ENCODE results near the gene GABRG3.

Gene GABRG3

DNA sequence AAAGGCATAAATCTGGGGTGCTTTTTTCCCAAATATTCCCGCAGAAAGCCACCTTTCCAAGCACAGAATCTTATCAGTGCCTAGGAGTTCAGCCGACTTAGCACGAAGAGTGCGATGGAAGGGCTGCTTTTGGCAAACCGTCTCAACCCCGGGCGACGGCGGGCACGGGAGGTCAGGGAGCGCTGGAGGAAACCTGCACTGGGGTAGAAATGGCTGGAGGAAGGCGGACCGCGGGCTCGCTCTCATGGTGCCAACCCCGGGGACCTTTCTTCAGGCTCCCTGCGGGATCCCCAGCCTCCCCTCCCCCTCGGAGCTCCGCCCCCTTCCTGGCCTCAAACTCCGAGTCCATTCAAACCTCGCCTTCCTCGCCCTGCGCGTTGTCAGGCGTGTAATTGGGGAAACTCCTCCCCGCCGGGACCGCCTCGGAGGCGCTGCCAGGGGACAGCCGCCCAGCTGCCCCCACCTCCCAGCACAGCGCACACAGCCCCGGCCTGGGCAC lies at the start of gene GABRG3:
Gene GABRG3, plus strand, starts transcription at position 470 of the 499 bp plus-strand sequence.
- no peak for DNase-seq (ENCODE audit: low read depth)

DNA sequence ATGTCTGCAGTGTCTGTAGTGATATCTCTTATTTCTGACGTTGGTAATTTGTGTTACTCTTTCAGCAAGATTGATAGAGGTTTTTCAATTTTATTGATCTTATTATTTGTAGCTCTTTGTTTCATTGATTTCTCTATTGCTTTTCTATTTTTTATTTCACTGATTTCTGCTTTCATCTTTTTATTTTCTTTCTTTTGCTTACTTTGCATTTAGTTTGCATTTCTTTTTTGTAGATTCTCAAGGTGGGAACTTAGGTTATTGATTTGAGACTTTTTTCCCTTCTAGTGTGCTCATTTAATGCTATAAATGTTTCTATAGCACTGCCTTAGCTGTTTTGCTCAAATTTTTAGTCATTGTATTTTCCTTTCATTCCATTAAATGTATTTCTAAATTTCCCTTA lies 49.5 kb upstream of the GABRG3 start:
- DNase-seq (ENCODE audit: low read depth) = no peak

DNA sequence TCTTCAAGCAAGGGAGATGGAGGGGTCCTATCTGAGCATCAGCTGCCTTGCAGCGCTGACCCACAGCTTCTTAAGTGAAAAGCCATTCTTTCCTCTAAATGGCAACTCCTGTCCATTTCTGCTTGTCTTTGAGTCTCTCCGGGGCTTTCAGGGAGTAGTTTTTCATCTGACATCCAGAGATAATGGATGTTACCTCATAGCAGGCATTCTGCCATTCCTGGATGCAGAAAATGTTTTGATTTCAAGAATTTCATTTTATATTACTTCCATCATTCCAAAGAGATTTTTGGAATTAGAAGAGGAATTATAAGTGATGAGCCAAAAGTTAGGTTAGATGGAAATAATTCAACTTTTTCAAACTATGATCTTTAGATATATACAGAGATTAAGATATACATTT lies 44.9 kb upstream of the GABRG3 start:
- DNase-seq (ENCODE audit: low read depth) = no peak

DNA sequence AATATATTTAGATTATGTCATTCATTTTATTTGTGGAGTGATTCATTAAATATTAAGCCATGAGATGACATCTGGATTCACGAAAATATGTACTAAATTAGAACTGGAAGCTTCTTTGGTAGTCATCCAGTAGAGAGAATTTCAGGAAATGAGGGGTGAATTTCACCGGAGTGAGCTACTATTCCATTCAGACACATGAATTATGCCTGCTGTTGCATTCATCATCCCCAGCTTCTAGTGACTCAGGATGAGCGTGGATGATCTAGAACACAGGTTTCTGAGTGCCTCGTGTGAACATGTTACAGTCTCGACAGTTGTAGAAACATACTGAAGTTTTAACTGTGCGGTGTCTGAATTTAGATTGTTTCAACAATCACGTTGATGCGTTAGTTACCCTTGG lies 42.9 kb upstream of the GABRG3 start:
- no peak for DNase-seq (ENCODE audit: low read depth)

DNA sequence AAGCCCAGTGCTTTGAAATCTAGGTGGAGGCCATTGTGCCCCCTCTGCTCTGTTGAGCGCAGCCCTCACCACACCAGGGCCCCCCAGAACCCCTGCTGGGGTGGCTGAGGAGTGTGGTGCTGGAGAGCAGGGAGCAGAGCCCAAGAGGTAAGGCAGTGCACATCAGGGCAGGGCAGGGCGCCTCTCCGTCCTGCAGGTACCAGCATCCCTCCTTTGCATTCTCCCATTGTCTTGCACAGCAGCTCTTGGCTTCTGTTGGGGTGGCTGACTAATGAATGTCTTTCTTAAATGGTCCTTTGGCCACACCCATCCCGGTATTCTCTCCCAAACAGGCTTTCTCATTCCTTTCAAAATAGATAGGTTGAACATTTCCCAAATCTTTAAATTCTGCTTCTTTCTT lies 41.4 kb upstream of the GABRG3 start:
- no peak for DNase-seq (ENCODE audit: low read depth)

DNA sequence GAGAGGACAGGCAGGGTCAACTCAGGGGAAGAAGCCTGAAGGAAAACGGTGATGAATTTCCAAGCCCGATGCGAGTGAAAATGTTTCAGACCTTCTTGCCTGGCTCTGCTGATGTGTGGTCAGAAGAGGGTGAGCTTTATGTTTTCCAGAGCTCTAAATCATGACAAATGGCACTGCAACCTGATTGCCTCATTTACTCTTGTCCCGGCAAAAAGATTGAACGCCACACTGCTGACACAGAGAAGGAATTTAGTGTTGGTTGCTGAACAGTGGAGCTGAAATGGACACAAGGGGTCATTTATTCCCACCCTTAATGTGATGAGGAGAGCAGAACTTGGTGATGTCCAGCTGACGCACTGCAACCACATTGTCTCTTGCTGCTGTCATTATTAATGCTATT lies 36.1 kb upstream of the GABRG3 start:
- no peak for DNase-seq (ENCODE audit: low read depth)

DNA sequence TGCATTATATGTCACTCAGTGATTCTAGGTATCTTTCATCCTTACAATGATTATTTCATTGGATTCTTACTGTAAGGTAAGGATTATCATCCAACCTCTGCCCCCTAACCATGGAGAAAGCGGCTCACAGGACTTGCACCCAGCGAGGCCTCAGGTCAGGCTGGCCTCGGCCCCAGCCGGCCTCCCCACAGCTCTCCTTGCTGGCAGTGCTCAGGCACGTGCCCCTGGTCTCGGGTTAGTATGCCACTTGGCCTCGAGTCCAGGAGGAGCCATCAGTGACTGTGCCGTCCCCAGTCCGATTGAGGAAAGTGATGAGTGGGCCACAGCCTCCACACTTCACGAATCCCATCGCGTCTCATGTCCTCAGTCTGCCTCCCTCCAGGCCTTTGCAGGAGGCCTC lies 35.7 kb upstream of the GABRG3 start:
- DNase-seq (ENCODE audit: low read depth) = no peak

DNA sequence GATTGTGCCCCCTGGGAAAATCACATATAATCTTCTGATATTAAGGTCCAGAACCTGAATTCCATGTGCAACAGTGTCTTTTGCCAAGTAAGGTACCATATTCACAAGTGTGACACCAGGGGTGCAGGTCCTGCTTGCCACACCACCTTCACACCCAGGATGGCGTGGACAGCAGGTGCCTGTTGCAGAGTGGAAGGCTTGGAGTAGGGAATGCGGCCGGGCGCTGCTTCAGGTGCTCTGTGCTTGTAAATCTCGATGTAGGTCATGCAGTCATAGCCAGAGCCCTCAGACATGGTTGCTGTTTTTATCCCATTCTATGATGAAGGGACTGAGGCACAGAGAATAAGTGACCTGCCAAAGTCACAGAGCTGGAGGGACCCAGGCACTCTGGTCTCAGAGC lies 34.5 kb upstream of the GABRG3 start:
- no peak for DNase-seq (ENCODE audit: low read depth)

DNA sequence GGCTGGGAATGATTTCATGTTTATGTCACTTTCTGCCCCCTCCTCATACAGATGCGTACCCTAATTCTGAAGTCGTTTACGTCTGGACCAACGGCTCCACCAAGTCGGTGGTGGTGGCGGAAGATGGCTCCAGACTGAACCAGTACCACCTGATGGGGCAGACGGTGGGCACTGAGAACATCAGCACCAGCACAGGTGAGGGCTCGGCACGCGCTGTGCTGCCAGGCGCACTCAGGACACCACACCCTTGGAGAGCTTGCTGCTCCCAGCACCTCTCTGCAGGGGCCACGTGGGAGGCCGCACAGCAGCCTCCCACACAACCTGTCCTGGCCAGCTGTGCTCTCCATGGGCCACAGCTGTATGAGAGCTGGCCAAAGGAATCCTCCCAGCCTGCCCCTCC lies 33.8 kb upstream of the GABRG3 start:
- DNase-seq (ENCODE audit: low read depth) = no peak

DNA sequence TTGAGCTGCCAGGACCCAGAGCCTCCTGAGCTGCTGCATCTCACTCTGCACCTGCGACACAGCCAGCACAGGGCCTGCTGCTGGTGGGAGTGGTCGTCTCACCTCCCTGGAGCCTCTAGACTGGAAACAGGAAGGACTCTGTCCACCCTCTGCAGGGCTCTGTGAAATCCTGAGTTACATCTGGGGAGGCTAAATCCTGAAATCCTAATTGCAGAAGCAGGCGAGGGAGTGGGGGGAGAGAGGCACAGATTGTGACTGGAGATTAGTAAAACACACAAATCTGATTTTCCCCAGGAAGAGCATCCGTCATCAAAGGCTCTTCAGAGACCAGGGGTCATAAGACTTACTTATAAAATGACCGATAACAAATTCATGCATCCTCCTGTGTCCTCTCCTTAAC lies 31.6 kb upstream of the GABRG3 start:
- no peak for DNase-seq (ENCODE audit: low read depth)

DNA sequence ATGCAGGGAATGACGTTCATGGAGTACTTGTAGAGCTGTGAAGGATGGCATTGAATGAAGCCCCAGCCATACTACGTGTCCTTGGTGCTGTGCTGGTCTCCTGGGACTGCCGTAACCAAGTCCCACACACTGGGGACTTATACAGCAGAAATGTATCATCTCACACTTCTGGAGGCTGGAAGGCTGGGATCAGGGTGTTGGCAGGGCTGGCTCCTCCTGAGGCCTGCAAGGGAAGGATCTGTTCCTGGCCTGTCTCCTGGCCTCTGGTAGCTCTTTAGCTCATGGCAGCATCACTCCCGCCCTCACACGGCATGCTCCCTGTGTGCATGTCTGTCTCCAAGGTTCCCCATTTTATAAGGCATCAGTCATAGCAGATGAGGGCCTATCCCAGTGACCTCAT lies 29.5 kb upstream of the GABRG3 start:
- DNase-seq (ENCODE audit: low read depth) = no peak

DNA sequence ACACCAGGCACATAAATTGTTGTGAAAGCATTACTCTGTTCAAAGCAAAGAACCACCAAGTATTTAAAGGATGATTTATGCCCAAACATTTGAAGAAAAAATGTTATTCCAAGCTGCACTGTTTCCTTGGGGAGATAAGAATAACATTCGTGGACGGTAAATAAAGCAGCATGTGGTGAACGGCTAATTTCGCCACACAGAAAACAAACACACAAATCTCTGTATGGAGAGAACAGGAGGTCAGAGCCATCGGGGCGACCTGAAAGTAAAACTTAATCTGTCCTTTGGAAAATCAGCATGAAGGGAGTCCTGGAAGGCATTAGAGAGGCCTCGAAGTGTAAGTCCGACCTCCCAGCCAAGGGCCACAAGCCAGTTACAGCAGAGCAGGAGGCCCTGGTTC lies 27.1 kb upstream of the GABRG3 start:
- no peak for DNase-seq (ENCODE audit: low read depth)

DNA sequence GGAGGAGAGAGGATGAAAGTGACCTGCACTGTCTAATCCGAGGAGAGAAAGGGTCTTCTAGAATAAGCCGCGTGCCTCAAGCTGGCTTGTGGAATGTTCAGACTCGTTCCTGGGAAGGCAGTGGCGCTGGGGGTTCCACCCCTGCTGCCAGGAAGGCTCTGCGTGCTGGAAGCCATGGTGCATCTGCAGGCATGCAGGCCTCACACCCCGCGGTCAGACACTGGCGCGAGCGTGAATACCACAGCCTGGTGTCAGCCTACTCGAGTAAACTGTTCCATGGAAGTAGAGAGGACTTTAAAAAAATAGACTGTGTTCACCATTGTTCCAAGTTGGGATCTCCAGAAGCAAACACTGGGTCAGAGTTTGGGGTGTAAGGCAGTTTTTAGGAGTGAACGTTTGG lies 25.9 kb upstream of the GABRG3 start:
- DNase-seq (ENCODE audit: low read depth) = no peak

DNA sequence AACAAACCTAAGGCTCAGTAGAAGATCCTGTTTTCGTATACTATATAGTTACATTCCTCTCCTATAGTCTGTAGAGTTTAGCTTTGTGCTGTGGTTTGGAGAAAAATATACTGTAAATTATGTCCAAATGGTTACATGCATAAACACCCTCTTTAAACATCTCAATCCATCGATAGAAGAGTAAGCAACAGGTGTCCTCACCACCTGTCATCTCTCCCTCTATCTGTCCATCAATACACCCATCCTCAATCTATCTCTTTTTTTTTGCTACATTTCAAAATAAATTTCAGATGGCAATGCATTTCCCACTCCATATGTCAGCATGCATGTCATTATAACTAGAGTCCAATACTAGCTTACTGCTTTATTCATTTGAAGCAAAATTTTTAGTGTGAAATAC lies 21.0 kb upstream of the GABRG3 start:
- DNase-seq (ENCODE audit: low read depth) = no peak

DNA sequence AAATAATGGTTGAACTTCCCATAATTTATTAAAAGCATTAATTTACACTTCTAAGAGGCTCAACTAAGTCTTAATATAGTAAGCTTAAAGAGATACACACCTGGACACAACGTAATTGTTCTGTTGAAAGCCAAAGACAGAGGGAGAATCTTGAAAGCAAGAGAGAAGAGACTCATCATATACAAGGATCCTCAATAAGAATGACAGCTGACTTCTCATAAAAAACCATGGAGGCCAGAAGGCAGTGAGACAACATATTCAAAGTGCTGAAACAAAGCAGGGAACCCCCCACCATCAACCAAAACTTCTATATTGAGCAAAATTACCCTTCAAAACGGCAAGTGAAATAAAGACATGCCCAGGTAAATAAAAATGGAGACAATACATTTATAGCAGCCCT lies 16.6 kb upstream of the GABRG3 start:
- no peak for DNase-seq (ENCODE audit: low read depth)

DNA sequence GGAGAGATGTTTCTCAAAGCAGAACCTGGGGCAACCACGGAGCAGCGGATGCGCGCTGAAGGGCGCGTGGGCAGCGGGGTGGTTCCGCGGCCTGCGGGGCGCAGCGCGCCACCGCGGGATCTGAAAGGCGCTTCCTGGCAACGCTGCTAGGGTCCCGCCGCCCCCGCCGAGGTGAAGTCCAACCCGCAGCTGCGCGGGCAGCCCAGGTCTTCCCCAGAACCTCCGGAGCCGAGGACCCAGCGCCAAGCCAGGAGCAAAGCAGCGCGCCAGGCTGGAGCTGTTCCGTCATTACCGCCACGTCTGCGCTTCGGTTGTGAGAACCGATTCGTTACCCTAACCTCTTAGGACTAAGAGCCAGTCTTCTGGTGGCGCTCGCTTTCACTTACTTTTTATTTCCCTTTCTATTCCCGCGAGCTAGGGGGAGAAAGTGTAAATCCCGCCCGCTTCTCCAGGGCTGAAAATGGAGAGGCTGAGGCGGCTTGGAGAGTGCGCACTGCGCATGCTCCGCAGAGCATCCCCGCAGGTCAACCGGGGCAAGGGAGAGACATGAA lies 3.2 kb upstream of the GABRG3 start:
- no peak for DNase-seq (ENCODE audit: low read depth)

DNA sequence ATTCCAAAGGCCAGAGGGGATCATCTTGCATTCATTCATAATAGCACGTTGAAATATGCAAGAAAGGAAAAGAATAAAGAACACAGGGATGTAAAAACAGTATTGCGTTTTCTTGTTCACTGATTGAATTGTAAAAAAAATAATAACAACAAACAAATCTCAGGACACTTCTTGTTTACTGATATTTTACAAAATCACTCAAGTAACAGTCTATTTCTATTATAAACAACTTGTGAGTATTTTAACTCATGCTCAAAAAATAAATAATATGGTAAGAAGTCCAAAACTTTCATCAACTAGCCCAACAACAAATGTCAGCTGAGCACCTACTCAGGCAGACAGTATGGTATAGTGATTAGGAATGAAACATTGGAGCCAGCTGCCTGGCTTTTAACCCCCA lies 2.2 kb upstream of the GABRG3 start:
- DNase-seq (ENCODE audit: low read depth) = no peak

DNA sequence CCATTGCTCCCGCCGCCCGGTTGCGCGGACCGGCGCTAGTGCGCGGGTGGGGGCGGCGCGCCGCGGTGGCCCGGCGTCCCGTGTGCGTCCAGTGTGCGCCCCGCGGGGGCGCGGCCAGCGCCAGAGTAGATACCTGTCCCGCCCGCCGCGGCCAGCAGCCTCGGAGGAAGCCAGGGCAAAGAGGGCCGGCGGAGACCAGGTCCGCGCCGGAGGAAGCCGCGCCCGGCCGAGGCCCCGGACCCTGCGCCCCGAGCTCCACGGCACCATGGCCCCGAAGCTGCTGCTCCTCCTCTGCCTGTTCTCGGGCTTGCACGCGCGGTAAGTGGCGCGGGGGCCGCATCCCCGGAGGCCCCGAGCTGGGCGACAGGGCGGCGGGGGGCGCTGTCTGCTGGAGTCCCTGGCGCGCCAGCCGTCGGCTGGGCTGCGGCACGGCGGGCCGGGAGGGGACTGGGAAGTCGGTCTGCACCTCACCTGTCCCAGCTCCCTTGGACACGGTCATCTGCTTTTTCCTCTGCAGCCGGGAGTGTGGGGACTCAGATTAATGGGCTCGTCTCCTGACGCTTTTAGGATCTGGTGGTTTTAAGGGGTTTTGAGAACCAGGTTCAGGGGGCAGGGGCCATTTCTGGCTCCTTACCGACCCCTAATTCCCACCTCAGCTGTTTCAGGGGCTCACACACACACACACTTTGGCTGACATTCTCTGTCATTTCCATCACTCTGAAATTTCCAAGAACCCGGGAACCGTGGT lies 464 bp downstream of the GABRG3 start:
- no peak for DNase-seq (ENCODE audit: low read depth)

DNA sequence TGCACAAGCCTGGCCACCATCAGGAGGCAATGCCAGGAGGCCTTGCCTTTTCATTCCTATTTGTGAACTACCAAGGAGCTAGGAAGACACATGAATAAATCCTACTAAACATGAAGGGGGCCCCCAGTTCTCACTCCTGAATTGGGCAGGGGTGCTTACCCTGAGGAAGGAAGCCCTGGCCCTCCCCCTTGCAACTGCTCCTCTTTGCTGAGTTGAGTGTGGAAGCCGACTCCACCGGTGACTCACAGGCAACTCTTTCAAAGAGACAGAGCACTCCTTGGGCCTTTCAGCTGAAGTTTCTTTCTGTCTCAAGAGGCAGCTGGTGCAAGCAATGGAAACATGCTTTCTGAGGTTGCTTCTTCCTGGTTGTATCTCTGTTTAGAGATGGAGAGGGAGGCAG lies 1.7 kb downstream of the GABRG3 start:
- no peak for DNase-seq (ENCODE audit: low read depth)

DNA sequence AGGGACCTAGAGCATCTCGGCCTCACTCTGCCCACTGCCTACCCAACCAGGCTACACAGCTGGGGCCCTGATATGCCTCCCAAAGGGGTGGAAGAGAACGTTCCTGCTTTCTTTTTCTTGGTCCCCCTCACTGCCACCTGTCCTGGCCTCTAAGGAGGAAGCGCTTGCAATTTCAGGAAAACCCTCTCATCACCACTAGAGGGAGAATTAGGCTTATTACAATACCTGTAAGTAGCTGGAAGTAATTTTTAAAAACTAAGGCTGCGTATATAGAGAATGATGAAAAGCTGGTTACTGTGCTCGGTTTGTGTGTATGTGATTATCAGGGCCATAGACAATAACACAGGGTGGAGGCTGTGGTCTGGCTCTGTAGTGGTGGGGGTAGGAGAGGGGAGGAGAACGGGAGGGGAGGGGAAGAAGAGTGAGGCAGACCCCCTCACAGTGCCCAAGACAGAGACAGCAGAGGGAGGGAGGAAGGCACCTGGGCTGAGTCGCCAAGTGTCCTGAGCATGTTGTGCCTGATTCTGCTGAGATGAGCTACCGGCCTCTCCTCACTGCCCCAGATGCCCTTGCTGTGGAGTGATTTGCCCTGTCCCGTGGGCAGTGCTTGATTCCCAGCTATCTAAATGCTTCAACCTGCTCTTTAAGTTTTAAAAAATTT lies 3.3 kb downstream of the GABRG3 start:
- no peak for DNase-seq (ENCODE audit: low read depth)

DNA sequence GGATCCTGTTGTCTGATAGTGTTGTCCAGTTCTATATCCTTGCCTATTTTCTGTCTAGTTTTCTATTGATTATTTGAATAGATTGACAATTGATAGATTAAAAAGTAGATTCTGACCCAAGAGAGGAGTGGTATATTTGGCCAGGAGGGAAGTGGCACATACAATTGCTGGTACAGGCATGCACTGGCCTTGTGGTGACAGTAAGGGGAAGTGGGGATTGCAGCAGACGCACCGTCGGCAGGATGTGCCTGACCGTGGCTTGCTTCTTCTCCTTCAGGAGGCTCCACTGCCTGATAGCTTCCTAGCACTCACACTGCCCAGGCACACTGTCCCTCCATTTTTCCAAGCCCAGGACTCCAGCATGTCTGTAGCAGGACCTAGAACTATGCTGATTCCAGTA lies 10.5 kb downstream of the GABRG3 start:
- DNase-seq (ENCODE audit: low read depth) = no peak

DNA sequence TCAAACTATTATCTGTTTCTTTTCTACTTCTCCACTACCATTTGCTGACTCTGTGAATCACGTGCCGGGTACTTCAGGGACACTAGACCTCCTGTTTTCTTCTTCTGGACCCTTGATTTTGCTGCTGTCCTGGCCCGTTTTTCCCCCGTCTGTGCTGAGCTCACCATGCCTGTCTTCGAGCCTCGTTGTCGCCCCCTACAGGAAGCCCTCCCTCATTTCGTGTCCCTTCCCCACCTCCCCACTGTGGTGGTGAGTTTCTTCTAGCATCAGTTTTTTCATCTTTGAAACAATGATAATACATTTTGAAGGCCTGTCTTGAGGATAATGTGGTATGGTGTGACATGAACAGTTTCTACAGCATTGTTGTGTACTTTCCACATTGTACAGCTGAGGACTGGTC lies 12.8 kb downstream of the GABRG3 start:
- no peak for DNase-seq (ENCODE audit: low read depth)

DNA sequence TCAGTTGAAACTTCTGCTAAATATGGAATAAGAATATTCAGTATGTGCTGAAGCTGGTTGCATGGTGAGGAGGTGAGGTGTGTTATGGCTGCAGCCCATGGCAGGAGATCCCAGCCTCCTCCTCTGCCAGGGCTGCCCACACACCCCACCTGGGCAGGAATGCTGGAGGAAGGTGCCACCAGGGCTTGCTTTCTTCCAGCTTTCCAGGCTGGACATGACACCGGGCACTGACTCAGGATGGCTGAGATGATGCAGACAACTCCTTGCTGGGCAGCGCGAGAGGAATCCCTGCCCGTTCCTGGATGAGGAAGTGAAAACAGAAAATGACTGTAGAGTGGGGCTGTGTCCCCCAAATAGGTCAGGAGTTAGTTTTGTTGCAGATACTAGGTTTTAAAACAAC lies 14.1 kb downstream of the GABRG3 start:
- no peak for DNase-seq (ENCODE audit: low read depth)

DNA sequence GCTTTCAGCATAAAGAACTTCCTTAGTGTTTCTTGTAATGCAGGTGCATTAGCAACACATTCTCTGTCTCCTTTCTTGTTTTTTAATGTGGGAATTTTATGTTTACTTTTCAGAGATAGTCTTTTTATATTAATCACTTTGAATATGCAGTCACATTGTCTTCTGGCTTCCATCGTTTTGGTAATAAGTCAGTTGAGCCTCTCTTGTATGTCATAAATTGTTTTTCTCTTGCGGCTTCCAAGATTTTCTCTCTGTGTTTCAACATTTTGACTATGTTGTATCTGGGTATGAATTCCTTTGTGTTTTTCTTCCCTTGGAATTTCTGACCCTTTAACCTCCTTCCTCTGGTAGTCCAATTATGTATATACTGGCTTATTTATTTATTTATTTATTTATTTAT lies 25.3 kb downstream of the GABRG3 start:
- DNase-seq (ENCODE audit: low read depth) = no peak

Data from GM04503 (cell line).